ENCODE data around the gene OR6K2.

The OR6K2 gene

DNA sequence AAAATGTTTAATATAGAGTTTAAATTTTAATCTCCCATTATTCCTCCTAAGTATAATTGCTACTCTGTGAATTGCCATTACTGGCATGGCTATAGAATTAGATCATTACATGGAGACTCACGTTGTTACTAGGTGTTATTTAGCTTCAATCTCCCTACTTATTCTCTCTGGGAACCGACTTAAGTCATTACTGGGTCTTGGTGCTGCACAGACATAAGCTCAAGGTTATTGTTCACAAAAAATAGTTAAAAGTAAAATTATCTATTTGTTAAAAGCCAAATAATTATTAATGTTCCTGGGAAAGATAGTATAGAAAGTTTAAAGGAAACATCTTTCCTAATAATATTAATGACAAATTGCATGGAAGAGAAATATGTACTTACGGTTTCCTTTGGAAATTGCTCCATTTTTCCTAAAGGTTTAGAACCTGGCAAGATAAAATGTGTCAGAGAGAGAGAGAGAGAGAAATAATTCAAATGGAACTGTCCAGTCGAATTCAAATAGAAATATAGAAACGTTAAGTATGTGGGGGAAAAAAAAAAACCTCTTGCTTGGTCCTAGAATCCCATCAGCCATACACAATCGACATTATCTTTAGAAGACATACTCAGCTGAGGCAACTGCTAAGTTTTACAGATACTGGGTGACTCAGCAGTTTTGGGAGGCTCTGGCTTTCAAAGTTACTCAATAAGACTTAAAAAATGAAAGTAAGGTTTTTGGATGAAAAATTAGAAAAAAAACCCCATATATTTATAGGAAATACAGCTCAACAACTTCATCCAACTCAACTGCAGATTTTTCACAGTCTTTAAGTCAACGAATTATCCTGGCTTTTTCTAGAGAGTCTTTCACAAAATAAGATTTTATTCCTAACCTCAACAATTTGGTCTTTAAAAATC lies 14.1 kb downstream of the OR6K2 start, which contains the start of gene SPTA1:
Gene SPTA1, minus strand, starts transcription at position 605 of the 899 bp plus-strand sequence. Its CDS starts 198 bp downstream, at position 407.
- in situ Hi-C loops (cut with MboI; ENCODE audit: low sequenced_read_pairs) = no loop called here

DNA sequence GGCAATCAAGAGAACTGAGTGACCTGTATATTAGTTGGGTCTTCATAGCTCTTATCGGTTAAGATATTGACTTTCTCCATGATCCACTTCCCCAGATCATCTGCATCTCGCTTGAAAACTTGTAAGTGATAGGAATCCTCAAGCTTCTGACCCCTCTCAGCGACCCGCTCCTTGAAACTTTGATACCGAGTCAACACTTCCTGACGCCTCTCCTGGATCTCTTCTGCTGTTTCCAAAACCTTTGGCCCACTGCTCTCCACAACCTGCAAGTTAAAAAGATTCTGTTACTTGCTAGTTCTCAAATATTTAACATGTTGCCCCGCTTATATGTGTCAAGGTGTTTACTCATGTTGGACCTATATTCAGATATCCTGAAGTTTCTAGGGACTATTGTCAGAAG lies 15.4 kb downstream of the OR6K2 start:
- in situ Hi-C loops (cut with MboI; ENCODE audit: low sequenced_read_pairs) = no loop called here

DNA sequence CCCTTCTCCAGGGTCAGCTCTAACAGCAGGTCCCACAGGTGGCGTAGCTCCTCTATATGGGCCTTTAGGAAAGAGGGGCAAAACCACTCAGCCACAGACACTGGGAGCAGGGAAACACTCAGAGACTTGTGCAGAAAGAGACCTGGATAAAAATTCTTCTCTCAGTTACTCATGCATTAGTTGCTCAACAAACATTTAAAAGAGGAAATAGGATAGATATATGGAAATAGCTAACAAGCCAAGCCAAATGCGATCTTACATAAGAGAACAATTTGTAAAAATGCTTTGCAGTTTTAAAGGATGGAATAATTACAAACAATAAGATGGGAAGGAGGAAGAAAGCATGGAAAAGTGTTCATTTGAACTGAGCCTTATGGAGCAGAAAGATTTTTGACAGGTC lies 18.8 kb downstream of the OR6K2 start:
- in situ Hi-C loops (cut with MboI; ENCODE audit: low sequenced_read_pairs) = no loop called here

DNA sequence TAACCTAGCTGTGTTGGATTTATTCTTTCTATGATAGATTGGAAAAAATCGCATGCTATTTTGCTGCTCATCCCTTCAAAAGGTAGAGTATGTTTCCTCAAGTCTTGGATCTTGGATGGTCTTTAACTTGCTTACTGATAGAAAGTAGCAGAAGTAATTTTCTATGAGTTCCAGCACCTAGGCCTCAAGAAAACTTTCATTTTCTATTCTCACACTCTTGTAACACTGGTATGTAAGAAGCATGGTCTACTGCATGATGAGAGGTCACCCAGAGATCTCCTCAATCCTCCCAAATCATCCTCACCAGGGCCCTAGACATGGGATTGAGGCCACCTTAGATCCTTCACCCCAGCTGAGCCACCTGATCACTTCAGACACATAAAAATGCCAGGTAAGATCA lies 21.2 kb downstream of the OR6K2 start:
- in situ Hi-C loops (cut with MboI; ENCODE audit: low sequenced_read_pairs) = no loop called here

DNA sequence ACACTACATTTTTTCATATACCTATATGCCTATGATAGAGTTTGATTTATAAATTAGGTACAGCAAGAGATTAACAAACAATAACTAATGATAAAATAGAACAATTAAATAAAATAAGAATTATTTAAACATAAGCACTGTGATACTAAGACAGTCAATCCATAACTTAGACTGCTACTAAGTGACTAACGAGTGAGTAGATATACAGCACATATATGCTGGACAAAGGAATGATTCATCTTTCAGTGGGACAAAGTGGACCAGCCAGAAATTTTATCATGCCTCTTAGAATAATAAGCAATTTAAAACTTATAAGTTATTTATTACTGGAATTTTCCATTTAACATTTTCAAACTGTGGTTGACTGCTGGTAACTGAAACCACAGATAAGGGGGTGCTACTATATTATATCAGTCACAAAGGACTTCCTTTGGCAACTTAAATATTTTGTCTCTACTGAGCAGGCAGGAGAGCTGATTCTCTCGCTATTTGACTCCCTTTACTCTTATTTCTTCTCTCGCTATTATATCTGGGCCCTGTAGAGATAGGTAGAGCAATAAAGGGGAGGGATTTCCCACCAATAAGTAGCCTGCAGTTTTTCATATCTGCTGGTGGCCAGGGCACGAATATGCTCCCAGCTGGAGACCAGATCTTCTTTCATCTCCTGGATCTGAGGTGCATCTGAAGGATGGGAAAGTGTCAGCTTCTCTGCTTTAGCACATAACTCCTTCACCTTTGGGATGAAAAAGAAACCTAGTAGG lies 24.7 kb downstream of the OR6K2 start:
- in situ Hi-C loops (cut with MboI; ENCODE audit: low sequenced_read_pairs) = no loop called here

DNA sequence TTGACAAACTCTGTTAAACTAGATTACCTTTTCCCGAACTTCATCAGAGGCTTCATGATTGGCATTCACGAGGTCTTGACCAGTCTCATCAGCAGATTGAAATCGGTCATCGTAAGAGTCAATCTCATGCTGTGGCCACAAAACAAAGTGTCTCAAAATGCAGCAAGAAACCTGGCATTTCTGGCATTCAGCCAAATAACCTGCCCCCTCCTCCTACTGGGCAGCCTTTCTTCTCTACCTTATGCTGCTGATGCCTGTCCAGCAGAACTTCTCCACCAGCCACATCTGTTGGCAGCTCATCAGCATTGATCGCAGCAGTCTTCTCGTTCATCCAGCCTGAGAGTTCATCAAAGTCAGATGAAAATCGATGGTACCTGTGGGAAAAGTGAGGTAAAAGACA lies 26.1 kb downstream of the OR6K2 start:
- in situ Hi-C loops (cut with MboI; ENCODE audit: low sequenced_read_pairs) = no loop called here

DNA sequence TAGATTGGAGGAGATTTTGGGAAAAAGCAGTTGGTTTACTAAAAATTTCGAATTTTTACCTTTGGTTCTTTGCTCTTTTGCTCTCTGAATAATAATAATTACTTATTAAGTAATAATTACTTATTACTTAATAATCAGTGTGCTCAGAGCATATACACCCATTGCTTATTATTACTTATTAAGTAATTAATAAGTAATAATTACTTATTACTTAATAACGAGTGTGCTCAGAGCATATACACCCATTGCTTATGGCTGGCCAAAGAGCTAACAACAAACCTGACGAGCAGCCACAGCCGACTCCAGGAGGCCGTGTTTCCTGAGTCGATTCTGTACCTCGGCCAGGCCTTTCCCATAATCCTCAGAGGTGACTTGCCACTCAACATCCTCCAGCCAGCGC lies 34.4 kb downstream of the OR6K2 start:
- in situ Hi-C loops (cut with MboI; ENCODE audit: low sequenced_read_pairs) = no loop called here

DNA sequence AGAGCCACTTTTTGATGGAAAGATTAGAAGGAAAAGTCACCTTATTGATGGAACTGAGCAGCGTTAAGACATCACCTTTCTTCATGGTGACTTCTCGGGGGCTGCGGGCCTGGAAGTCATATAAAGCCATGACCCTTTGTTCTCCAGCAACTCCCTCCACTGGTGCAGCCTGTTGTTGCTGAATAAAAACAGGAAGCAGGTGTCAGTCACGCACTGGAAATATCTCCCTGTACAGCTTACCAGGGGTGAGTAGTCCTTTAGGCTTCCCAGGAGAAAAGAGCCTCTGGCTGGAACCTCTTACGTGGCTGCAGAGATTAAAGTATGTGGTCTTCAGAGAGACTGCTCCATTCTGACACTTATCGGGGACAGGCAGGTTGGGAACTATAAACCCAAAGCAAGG lies 45.9 kb downstream of the OR6K2 start:
- in situ Hi-C loops (cut with MboI; ENCODE audit: low sequenced_read_pairs) = no loop called here

DNA sequence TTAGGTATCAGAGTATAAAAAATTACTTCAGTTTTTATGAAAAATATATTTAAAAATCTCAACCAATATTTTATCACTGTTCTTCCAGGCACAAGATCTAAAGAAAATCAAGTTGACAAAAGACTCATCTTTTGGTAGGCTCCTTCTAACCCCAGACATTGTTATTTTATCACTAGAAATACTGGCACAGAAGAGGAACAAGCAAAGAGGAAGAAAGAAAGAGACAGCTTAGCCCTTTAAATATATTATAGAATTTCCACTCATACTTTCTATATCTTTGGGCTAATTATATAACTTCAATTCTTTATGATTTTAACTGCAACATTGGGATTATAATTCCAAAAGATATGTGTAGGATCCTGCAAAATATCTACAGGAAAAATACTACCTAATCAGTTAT lies 46.4 kb downstream of the OR6K2 start:
- in situ Hi-C loops (cut with MboI; ENCODE audit: low sequenced_read_pairs) = no loop called here

DNA sequence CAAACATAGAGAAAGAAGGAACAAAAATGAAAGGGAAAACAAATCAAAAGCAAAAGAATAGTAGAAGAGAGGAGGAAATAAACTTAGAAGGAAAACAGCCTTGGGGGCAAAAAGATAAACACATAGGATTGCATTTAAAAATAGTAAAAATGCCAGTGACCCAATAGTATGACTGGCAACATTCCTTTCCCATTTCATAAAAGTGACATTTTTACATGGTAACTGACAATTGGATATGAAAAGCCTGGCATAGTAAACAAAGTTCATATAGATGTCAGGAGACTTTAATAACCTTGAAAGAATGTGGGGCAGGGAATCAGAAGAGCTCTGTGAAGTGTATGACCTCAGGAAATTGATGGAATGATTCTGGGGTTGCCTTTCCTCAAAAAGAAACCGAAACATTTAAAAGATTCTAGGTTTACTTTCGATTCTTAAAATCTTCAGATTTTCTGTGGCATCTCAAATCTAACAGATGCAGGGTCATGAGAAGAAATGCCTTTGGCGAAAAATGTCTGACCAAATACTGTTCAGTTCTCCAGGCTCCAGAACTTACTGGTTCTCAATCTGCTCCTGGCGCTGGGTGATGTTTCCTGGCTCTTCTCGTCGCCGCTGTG lies 47.6 kb downstream of the OR6K2 start:
- in situ Hi-C loops (cut with MboI; ENCODE audit: low sequenced_read_pairs) = no loop called here
